WTC11 (cell line): ENCODE results near the gene DIRAS2. TPM values are rescaled to one million over a fixed set of nuclear protein-coding genes. Genes with fewer than 3 reads are reported as not detected.

Experiments used
- ATAC-seq: fragments of 200-7000 bp; cut with Tn5 transposase; 2 replicates; pipeline ENCODE4 v1.10.0; 2021; ENCODE audit warnings: mild to moderate bottlenecking, moderate library complexity
- CTCF ChIA-PET: fragments of 300-600 bp; sonication (Branson Sonifier 250); formaldehyde crosslinking; loops from one replicate; lab custom pipeline; 2021; ENCODE audit warnings: antibody characterized with exemption; lab: Charles Lee
- POLR2A ChIA-PET: fragments of 350-600 bp; sonication (Branson Sonifier 250); formaldehyde crosslinking; loops from one replicate; lab custom pipeline; 2021; ENCODE audit warnings: antibody characterized with exemption; lab: Charles Lee
- DNase-seq: peaks from one replicate; pipeline ENCODE4 v3.0.0; 2021; ENCODE audit warnings: low spot score
- H3K27ac Mint-ChIP-seq: 2 replicates; pipeline ENCODE4 v1.8.0; 2021; ENCODE audit warnings: mixed read lengths
- H3K27me3 Mint-ChIP-seq: 2 replicates; pipeline ENCODE4 v1.8.0; 2021; ENCODE audit warnings: low read depth, mild to moderate bottlenecking, moderate library complexity, mixed read lengths
- H3K36me3 Mint-ChIP-seq: 2 replicates; pipeline ENCODE4 v1.8.0; 2021; ENCODE audit warnings: mixed read lengths
- H3K4me1 Mint-ChIP-seq: 2 replicates; pipeline ENCODE4 v1.8.0; 2022; ENCODE audit warnings: mixed read lengths
- H3K4me3 Mint-ChIP-seq: 2 replicates; pipeline ENCODE4 v1.8.0; 2021; ENCODE audit warnings: mild to moderate bottlenecking, moderate library complexity, mixed read lengths
- H3K9me3 Mint-ChIP-seq: 2 replicates; pipeline ENCODE4 v1.8.0; 2021; ENCODE audit warnings: mixed read lengths
- E2F5 ChIP-seq: sonication (generic); formaldehyde crosslinking; IDR thresholded peaks from 2 replicates; pipeline ENCODE4 v1.8.1; 2022; ENCODE audit warnings: mild to moderate bottlenecking, moderate library complexity, missing genetic modification reagents
- ELF4 ChIP-seq: sonication (generic); formaldehyde crosslinking; IDR thresholded peaks from 2 replicates; pipeline ENCODE4 v1.8.1; 2022; ENCODE audit warnings: low read depth, mild to moderate bottlenecking, moderate library complexity, missing genetic modification reagents
- EMX1 ChIP-seq: fragments of 250-450 bp; sonication (Bioruptor Pico); IDR thresholded peaks from 2 replicates; pipeline ENCODE4 v1.8.0; 2021; ENCODE audit warnings: mild to moderate bottlenecking
- GABPB1 ChIP-seq: sonication (generic); formaldehyde crosslinking; IDR thresholded peaks from 2 replicates; pipeline ENCODE4 v1.8.1; 2023; ENCODE audit warnings: mild to moderate bottlenecking, missing genetic modification reagents
- GTF2I ChIP-seq: fragments of 250-450 bp; sonication (Bioruptor Pico); conservative IDR thresholded peaks from 2 replicates; pipeline ENCODE4 v1.4.0; 2021; ENCODE audit warnings: mild to moderate bottlenecking
- HMGXB4 ChIP-seq: sonication (generic); formaldehyde crosslinking; IDR thresholded peaks from 2 replicates; pipeline ENCODE4 v1.8.1; 2023; ENCODE audit warnings: mild to moderate bottlenecking, moderate library complexity, missing genetic modification reagents
- JAZF1 ChIP-seq: fragments of 250-450 bp; sonication (Bioruptor Pico); IDR thresholded peaks from 2 replicates; pipeline ENCODE4 v1.9.0; 2021; ENCODE audit warnings: moderate library complexity, mild to moderate bottlenecking, inconsistent platforms
- JUN ChIP-seq: sonication (generic); formaldehyde crosslinking; IDR thresholded peaks from 2 replicates; pipeline ENCODE4 v1.8.0; 2023; ENCODE audit warnings: mild to moderate bottlenecking, missing genetic modification reagents
- NR2C2 ChIP-seq: sonication (generic); formaldehyde crosslinking; IDR thresholded peaks from 2 replicates; pipeline ENCODE4 v1.8.0; 2022; ENCODE audit warnings: mild to moderate bottlenecking, missing genetic modification reagents
- PRRX2 ChIP-seq: fragments of 250-450 bp; sonication (Bioruptor Pico); IDR thresholded peaks from 2 replicates; pipeline ENCODE4 v1.8.0; 2021; ENCODE audit warnings: mild to moderate bottlenecking
- RELA ChIP-seq: sonication (generic); formaldehyde crosslinking; IDR thresholded peaks from 2 replicates; pipeline ENCODE4 v1.8.1; 2022; ENCODE audit warnings: missing genetic modification reagents, mild to moderate bottlenecking, borderline replicate concordance
- SOX15 ChIP-seq: fragments of 250-450 bp; sonication (Bioruptor Pico); IDR thresholded peaks from 2 replicates; pipeline ENCODE4 v1.9.0; 2021; ENCODE audit warnings: mild to moderate bottlenecking
- TCF7 ChIP-seq: sonication (generic); formaldehyde crosslinking; IDR thresholded peaks from 2 replicates; pipeline ENCODE4 v1.8.0; 2022; ENCODE audit warnings: mild to moderate bottlenecking, low read depth, missing genetic modification reagents, moderate library complexity
- ZBTB21 ChIP-seq: sonication (generic); formaldehyde crosslinking; IDR thresholded peaks from 2 replicates; pipeline ENCODE4 v1.8.1; 2023; ENCODE audit warnings: mild to moderate bottlenecking, missing genetic modification reagents, borderline replicate concordance
- ZNF263 ChIP-seq: sonication (generic); formaldehyde crosslinking; IDR thresholded peaks from 2 replicates; pipeline ENCODE4 v1.8.1; 2022; ENCODE audit warnings: low read depth, mild to moderate bottlenecking, moderate library complexity, missing genetic modification reagents
- ZNF671 ChIP-seq: fragments of 250-450 bp; sonication (Bioruptor Pico); IDR thresholded peaks from 2 replicates; pipeline ENCODE4 v1.8.0; 2021; ENCODE audit warnings: mild to moderate bottlenecking
- total RNA-seq: library from RNA; stranded (reverse); gene quantifications from 3 replicates; pipeline ENCODE4 v1.2.3, GENCODE V29; 2021
- TF ChIP-seq, protein P1 (sequence below): fragments of 250-450 bp; sonication (Bioruptor Pico); IDR thresholded peaks from 2 replicates; pipeline ENCODE4 v2.1.2; 2022; ENCODE audit warnings: mild to moderate bottlenecking, moderate library complexity
- TF ChIP-seq, protein P2 (sequence below): sonication (generic); formaldehyde crosslinking; IDR thresholded peaks from 2 replicates; pipeline ENCODE4 v1.8.0; 2022; ENCODE audit warnings: missing genetic modification reagents
- TF ChIP-seq, protein P3 (sequence below): fragments of 250-450 bp; sonication (Bioruptor Pico); IDR thresholded peaks from 2 replicates; pipeline ENCODE4 v1.9.0; 2021; ENCODE audit warnings: mild to moderate bottlenecking
- TF ChIP-seq, protein P4 (sequence below): sonication (generic); formaldehyde crosslinking; IDR thresholded peaks from 2 replicates; pipeline ENCODE4 v1.8.0; 2023; ENCODE audit warnings: missing genetic modification reagents

The DIRAS2 gene
- total RNA-seq, 1 experiment from 2014 or later: 0.35 TPM

GRCh38 chr9:90659650-90660364 is 17.2 kb upstream of the DIRAS2 start:
- H3K27ac Mint-ChIP-seq: no peak overlapping the region
- no peaks in the 10 kb centered on the region for H3K9me3 Mint-ChIP-seq
- no peak overlapping the region for H3K4me3 Mint-ChIP-seq
- CTCF ChIA-PET: no interaction called here
- H3K4me1 Mint-ChIP-seq: no peaks in the 10 kb centered on the region
- DNase-seq: no peak
- POLR2A ChIA-PET: no interaction called here
- TF ChIP-seq JUN (CRISPR knock-in tag): no peak
- TF ChIP-seq GTF2I (CRISPR knock-in tag): no peak
- TF ChIP-seq ZNF671 (CRISPR knock-in tag): no peak
- TF ChIP-seq SOX15: no peak
- TF ChIP-seq ZBTB21 (CRISPR knock-in tag): no peak
- TF ChIP-seq, protein P1, sequence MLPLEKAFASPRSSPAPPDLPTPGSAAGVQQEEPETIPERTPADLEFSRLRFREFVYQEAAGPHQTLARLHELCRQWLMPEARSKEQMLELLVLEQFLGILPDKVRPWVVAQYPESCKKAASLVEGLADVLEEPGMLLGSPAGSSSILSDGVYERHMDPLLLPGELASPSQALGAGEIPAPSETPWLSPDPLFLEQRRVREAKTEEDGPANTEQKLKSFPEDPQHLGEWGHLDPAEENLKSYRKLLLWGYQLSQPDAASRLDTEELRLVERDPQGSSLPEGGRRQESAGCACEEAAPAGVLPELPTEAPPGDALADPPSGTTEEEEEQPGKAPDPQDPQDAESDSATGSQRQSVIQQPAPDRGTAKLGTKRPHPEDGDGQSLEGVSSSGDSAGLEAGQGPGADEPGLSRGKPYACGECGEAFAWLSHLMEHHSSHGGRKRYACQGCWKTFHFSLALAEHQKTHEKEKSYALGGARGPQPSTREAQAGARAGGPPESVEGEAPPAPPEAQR (CRISPR knock-in tag): no peak
- TF ChIP-seq, protein P2, sequence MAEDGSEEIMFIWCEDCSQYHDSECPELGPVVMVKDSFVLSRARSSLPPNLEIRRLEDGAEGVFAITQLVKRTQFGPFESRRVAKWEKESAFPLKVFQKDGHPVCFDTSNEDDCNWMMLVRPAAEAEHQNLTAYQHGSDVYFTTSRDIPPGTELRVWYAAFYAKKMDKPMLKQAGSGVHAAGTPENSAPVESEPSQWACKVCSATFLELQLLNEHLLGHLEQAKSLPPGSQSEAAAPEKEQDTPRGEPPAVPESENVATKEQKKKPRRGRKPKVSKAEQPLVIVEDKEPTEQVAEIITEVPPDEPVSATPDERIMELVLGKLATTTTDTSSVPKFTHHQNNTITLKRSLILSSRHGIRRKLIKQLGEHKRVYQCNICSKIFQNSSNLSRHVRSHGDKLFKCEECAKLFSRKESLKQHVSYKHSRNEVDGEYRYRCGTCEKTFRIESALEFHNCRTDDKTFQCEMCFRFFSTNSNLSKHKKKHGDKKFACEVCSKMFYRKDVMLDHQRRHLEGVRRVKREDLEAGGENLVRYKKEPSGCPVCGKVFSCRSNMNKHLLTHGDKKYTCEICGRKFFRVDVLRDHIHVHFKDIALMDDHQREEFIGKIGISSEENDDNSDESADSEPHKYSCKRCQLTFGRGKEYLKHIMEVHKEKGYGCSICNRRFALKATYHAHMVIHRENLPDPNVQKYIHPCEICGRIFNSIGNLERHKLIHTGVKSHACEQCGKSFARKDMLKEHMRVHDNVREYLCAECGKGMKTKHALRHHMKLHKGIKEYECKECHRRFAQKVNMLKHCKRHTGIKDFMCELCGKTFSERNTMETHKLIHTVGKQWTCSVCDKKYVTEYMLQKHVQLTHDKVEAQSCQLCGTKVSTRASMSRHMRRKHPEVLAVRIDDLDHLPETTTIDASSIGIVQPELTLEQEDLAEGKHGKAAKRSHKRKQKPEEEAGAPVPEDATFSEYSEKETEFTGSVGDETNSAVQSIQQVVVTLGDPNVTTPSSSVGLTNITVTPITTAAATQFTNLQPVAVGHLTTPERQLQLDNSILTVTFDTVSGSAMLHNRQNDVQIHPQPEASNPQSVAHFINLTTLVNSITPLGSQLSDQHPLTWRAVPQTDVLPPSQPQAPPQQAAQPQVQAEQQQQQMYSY (CRISPR knock-in tag): no peak
- no peak for TF ChIP-seq PRRX2 (CRISPR knock-in tag)
- no peak for TF ChIP-seq E2F5 (CRISPR knock-in tag)
- TF ChIP-seq NR2C2 (CRISPR knock-in tag): no peak
- TF ChIP-seq, protein P3, sequence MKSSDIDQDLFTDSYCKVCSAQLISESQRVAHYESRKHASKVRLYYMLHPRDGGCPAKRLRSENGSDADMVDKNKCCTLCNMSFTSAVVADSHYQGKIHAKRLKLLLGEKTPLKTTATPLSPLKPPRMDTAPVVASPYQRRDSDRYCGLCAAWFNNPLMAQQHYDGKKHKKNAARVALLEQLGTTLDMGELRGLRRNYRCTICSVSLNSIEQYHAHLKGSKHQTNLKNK (CRISPR knock-in tag): no peak
- TF ChIP-seq, protein P4, sequence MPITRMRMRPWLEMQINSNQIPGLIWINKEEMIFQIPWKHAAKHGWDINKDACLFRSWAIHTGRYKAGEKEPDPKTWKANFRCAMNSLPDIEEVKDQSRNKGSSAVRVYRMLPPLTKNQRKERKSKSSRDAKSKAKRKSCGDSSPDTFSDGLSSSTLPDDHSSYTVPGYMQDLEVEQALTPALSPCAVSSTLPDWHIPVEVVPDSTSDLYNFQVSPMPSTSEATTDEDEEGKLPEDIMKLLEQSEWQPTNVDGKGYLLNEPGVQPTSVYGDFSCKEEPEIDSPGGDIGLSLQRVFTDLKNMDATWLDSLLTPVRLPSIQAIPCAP (CRISPR knock-in tag): no peak
- H3K36me3 Mint-ChIP-seq: no peaks in the 10 kb centered on the region
- ATAC-seq: no peak
- H3K27me3 Mint-ChIP-seq: no peaks in the 10 kb centered on the region

DNA sequence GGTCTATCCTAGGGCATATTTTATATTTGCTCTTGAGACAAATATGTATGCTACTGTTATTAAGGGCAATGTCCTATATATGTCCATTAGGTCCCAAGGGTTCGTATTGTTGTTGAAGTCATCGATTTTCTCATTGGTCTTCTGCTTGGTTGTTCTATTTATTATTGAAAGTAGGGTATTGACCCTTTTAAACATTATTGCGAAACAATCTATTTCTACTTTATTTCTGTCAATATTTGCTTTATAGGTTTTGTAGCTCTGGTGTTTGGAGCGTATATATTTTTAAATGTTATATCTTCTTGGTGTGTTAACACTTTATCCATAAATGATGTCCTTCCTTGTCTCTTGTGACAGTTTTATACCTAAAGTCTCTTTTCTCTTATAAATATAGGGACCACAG is 16.2 kb upstream of the DIRAS2 start:
- no peak for TF ChIP-seq HMGXB4 (CRISPR knock-in tag)
- TF ChIP-seq JAZF1 (CRISPR knock-in tag): no peak
- no peak for TF ChIP-seq SOX15
- TF ChIP-seq RELA (CRISPR knock-in tag): no peak
- TF ChIP-seq ZNF263 (CRISPR knock-in tag): no peak
- no peak for TF ChIP-seq EMX1
- TF ChIP-seq ELF4 (CRISPR knock-in tag): no peak
- no peak for TF ChIP-seq ZBTB21 (CRISPR knock-in tag)
- no peak for TF ChIP-seq GABPB1 (CRISPR knock-in tag)
- TF ChIP-seq TCF7: no peak
- no peak for ATAC-seq
- ChIA-PET CTCF (no interaction called here), POLR2A (no interaction called here)
- no peaks in the 10 kb centered on the region for H3K4me1 Mint-ChIP-seq
- no peaks in the 10 kb centered on the region for H3K36me3 Mint-ChIP-seq
- H3K27ac Mint-ChIP-seq: no peak overlapping the region
- no peak for DNase-seq
- no peaks in the 10 kb centered on the region for H3K27me3 Mint-ChIP-seq
- H3K9me3 Mint-ChIP-seq: no peaks in the 10 kb centered on the region
- no peak overlapping the region for H3K4me3 Mint-ChIP-seq
